ENCODE results near the gene C1QTNF7.

Gene C1QTNF7

GRCh38 chr4:15400981-15401671 lies 26.7 kb upstream of the C1QTNF7 start:
- H3K27me3 Mint-ChIP-seq (ENCODE audit: low read depth) = peaks cover 9% of the 10 kb centered on the region
- DNase-seq (ENCODE audit: low spot score) = peak; percentile 9
- H3K4me1 Mint-ChIP-seq (ENCODE audit: low read depth) = peaks cover 31% of the 10 kb centered on the region
- H3K9me3 Mint-ChIP-seq = no peaks in the 10 kb centered on the region
- peak overlapping the region; percentile 85 for H3K27ac Mint-ChIP-seq
- peak overlapping the region; percentile 72 for H3K4me3 Mint-ChIP-seq
- H3K36me3 Mint-ChIP-seq (ENCODE audit: low read depth) = no peaks in the 10 kb centered on the region

- Mint-ChIP-seq H3K27me3 (ENCODE audit: low read depth) (peaks cover 9% of the 10 kb centered on the region), H3K4me1 (ENCODE audit: low read depth) (peaks cover 29% of the 10 kb centered on the region), H3K4me3 (peak overlapping the region; percentile 1), H3K27ac (peak overlapping the region; percentile 85), H3K9me3 (no peaks in the 10 kb centered on the region), H3K36me3 (ENCODE audit: low read depth) (no peaks in the 10 kb centered on the region)
- no peak for DNase-seq (ENCODE audit: low spot score)
Measured at GRCh38 chr4:15402146-15402545, 25.7 kb upstream of the C1QTNF7 start.

DNA sequence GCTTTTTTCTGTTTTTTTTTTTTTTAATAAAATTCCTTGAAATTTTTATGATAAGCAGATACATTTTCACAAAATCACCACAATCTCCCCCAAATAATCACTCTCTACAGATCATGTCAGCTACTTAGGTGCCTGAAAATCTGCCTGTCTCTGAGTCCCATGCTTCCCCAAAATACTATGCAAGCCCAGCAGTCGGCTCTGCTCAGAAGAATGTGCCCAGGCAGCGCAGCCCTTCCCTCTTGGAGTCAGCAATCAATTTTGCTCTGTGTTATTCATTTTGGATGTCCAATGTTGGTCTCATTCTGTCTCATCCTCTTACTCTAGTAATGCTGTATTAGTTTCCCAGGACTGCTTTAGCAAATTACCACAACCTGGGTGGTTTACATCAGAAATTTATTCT lies 24.9 kb upstream of the C1QTNF7 start:
- H3K9me3 Mint-ChIP-seq = no peaks in the 10 kb centered on the region
- H3K4me1 Mint-ChIP-seq (ENCODE audit: low read depth) = peaks cover 29% of the 10 kb centered on the region
- DNase-seq (ENCODE audit: low spot score) = no peak
- H3K27ac Mint-ChIP-seq = peak overlapping the region; percentile 65
- H3K4me3 Mint-ChIP-seq = peak overlapping the region; percentile 9
- H3K27me3 Mint-ChIP-seq (ENCODE audit: low read depth) = peaks cover 9% of the 10 kb centered on the region
- H3K36me3 Mint-ChIP-seq (ENCODE audit: low read depth) = peaks cover 2% of the 10 kb centered on the region

DNA sequence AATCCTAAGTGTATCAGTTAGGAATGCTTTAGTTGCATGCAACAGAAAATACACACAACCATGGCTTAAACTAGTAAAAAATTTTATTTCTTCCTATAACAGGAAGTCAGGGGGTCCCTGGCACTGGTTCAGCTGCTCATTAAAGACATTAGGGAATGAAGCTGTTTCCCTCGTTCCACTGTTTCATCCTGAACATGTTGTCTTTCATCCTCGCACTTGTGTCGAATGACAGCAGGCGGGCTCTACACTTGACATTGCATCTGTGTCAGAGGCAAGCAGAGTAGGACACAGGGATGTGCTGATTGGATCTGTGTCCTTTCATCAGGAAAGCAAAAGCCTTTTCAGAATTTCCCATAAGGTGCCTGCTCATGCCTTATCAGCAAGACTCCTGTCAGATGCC lies 22.8 kb upstream of the C1QTNF7 start:
- H3K27ac Mint-ChIP-seq = no peak overlapping the region
- peaks cover 9% of the 10 kb centered on the region for H3K27me3 Mint-ChIP-seq (ENCODE audit: low read depth)
- peaks cover 29% of the 10 kb centered on the region for H3K4me1 Mint-ChIP-seq (ENCODE audit: low read depth)
- H3K36me3 Mint-ChIP-seq (ENCODE audit: low read depth) = peaks cover 2% of the 10 kb centered on the region
- no peaks in the 10 kb centered on the region for H3K9me3 Mint-ChIP-seq
- DNase-seq (ENCODE audit: low spot score) = no peak
- H3K4me3 Mint-ChIP-seq = no peak overlapping the region

DNA sequence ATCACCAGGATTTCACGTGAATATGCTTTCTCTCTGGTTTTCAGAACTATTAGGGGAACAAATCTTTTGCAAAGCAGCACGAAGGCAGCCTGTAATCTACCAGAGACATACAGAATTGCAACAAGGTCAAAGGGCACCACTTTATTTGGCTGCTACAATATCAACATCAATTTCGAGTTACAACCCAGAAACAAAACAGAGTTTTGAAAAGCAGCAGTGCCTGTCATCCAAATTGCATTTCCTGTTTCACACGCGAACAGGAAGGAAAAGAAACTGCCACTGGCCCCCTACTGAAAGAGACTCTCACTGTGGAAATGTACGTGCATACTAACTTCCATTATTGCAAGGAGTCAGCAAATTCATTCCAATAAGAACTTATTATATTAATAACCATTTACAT lies 17.1 kb upstream of the C1QTNF7 start:
- DNase-seq (ENCODE audit: low spot score) = no peak
- Mint-ChIP-seq H3K36me3 (ENCODE audit: low read depth) (peaks cover 2% of the 10 kb centered on the region), H3K4me3 (peak overlapping the region; percentile 37), H3K27me3 (ENCODE audit: low read depth) (peaks cover 2% of the 10 kb centered on the region), H3K4me1 (ENCODE audit: low read depth) (peaks cover 26% of the 10 kb centered on the region), H3K9me3 (no peaks in the 10 kb centered on the region), H3K27ac (peak overlapping the region; percentile 42)

GRCh38 chr4:15412461-15412860 lies 15.4 kb upstream of the C1QTNF7 start:
- Mint-ChIP-seq H3K4me1 (ENCODE audit: low read depth) (peaks cover 26% of the 10 kb centered on the region), H3K27ac (no peak overlapping the region), H3K9me3 (no peaks in the 10 kb centered on the region)

GRCh38 chr4:15413010-15413622 lies 14.7 kb upstream of the C1QTNF7 start:
- Mint-ChIP-seq H3K4me3 (no peak overlapping the region), H3K27ac (no peak overlapping the region), H3K4me1 (ENCODE audit: low read depth) (peaks cover 26% of the 10 kb centered on the region), H3K9me3 (peaks cover under 1% of the 10 kb centered on the region), H3K27me3 (ENCODE audit: low read depth) (peaks cover 4% of the 10 kb centered on the region), H3K36me3 (ENCODE audit: low read depth) (no peaks in the 10 kb centered on the region)
- DNase-seq (ENCODE audit: low spot score) = no peak

More at GRCh38 chr4:15412461-15412860, 15.4 kb upstream of the C1QTNF7 start:
- peaks cover 2% of the 10 kb centered on the region for H3K27me3 Mint-ChIP-seq (ENCODE audit: low read depth)
- no peak for DNase-seq (ENCODE audit: low spot score)
- no peaks in the 10 kb centered on the region for H3K36me3 Mint-ChIP-seq (ENCODE audit: low read depth)
- H3K4me3 Mint-ChIP-seq = no peak overlapping the region

GRCh38 chr4:15413623-15414019 lies 14.2 kb upstream of the C1QTNF7 start:
- Mint-ChIP-seq H3K36me3 (ENCODE audit: low read depth) (no peaks in the 10 kb centered on the region), H3K4me1 (ENCODE audit: low read depth) (peaks cover 26% of the 10 kb centered on the region), H3K4me3 (no peak overlapping the region), H3K9me3 (peaks cover 5% of the 10 kb centered on the region), H3K27me3 (ENCODE audit: low read depth) (peaks cover 6% of the 10 kb centered on the region), H3K27ac (no peak overlapping the region)
- DNase-seq (ENCODE audit: low spot score) = no peak

GRCh38 chr4:15414551-15415091 lies 13.2 kb upstream of the C1QTNF7 start:
- peaks cover 26% of the 10 kb centered on the region for H3K4me1 Mint-ChIP-seq (ENCODE audit: low read depth)

DNA sequence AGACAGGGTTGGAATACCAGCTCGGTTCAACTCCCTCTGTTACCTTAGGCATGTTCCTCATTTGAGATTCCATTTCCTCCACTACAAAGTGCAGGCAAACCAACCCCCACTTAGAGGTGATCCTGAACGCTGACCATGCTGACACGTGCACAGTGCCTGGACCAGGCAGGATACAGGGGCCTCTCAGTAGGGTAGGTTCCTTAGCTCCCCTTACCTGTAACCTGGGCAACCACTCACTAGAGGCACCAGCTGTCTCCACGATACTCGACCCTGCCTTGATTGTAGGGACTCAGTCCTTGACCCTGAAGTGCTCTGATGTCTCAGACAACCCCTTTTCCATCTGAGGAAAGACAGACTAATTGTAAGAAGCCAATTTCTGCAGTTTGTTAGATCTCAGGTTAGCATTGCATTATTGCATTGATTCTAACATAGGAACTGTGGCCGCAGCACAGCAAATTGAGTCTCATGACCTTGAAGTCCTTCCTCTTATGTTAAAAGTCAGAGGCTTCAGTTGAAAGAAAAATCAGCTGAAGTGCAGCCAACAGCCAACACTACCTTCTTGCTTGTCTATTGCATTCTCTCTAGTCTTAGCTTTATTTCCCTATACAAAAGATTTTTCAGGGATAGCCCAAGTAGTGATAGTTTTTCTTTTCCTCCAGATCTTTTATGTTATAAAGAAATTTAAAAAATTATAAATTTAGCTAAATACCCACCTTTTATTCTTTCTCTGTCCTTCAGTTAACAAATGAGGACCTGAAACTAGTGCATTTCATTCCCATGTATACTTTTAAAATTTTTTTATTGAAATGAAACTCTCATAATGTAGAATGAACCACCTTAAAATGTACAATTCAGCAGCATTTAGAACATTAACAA lies 11.2 kb upstream of the C1QTNF7 start:
- no peak overlapping the region for H3K4me3 Mint-ChIP-seq

More at GRCh38 chr4:15414551-15415091, 13.2 kb upstream of the C1QTNF7 start:
- H3K27ac Mint-ChIP-seq = no peak overlapping the region
- H3K27me3 Mint-ChIP-seq (ENCODE audit: low read depth) = peaks cover 6% of the 10 kb centered on the region
- DNase-seq (ENCODE audit: low spot score) = no peak
- H3K36me3 Mint-ChIP-seq (ENCODE audit: low read depth) = no peaks in the 10 kb centered on the region
- peaks cover 5% of the 10 kb centered on the region for H3K9me3 Mint-ChIP-seq
- H3K4me3 Mint-ChIP-seq = no peak overlapping the region

GRCh38 chr4:15417233-15417660 lies 10.6 kb upstream of the C1QTNF7 start:
- H3K4me1 Mint-ChIP-seq (ENCODE audit: low read depth) = peaks cover 12% of the 10 kb centered on the region
- H3K36me3 Mint-ChIP-seq (ENCODE audit: low read depth) = no peaks in the 10 kb centered on the region
- DNase-seq (ENCODE audit: low spot score) = no peak
- H3K27me3 Mint-ChIP-seq (ENCODE audit: low read depth) = peaks cover 10% of the 10 kb centered on the region
- peaks cover 5% of the 10 kb centered on the region for H3K9me3 Mint-ChIP-seq
- H3K4me3 Mint-ChIP-seq = no peak overlapping the region
- no peak overlapping the region for H3K27ac Mint-ChIP-seq

More for the DNA sequence above, 11.2 kb upstream of the C1QTNF7 start:
- Mint-ChIP-seq H3K27me3 (ENCODE audit: low read depth) (peaks cover 10% of the 10 kb centered on the region), H3K4me1 (ENCODE audit: low read depth) (peaks cover 14% of the 10 kb centered on the region), H3K9me3 (peaks cover 5% of the 10 kb centered on the region), H3K27ac (no peak overlapping the region), H3K36me3 (ENCODE audit: low read depth) (no peaks in the 10 kb centered on the region)
- no peak for DNase-seq (ENCODE audit: low spot score)

- Mint-ChIP-seq H3K9me3 (peaks cover 5% of the 10 kb centered on the region), H3K4me1 (ENCODE audit: low read depth) (peaks cover 10% of the 10 kb centered on the region), H3K27me3 (ENCODE audit: low read depth) (peaks cover 10% of the 10 kb centered on the region), H3K36me3 (ENCODE audit: low read depth) (no peaks in the 10 kb centered on the region), H3K4me3 (no peak overlapping the region), H3K27ac (no peak overlapping the region)
- no peak for DNase-seq (ENCODE audit: low spot score)
Measured at GRCh38 chr4:15418956-15419355, 8.9 kb upstream of the C1QTNF7 start.

- no peaks in the 10 kb centered on the region for H3K36me3 Mint-ChIP-seq (ENCODE audit: low read depth)
- no peak overlapping the region for H3K27ac Mint-ChIP-seq
- H3K9me3 Mint-ChIP-seq = peaks cover 5% of the 10 kb centered on the region
- H3K4me3 Mint-ChIP-seq = no peak overlapping the region
- DNase-seq (ENCODE audit: low spot score) = no peak
- H3K4me1 Mint-ChIP-seq (ENCODE audit: low read depth) = peaks cover 20% of the 10 kb centered on the region
- H3K27me3 Mint-ChIP-seq (ENCODE audit: low read depth) = peaks cover 8% of the 10 kb centered on the region
Measured at GRCh38 chr4:15420642-15421041, 7.2 kb upstream of the C1QTNF7 start.
